Measurements from ENCODE around the gene PKN2.
"Not testable (repeated sequence)": the region's sequence is repeated elsewhere in the genome, so short reads cannot be mapped to it uniquely, and the experiment has no call there.

- not testable (repeated sequence) for TF ChIP-seq CTCF, POLR2A (IDR thresholded peaks at IDR 0.05)
These were observed 17.7 kb downstream of the PKN2 start for GRCh38 chr1:88701793-88702192.
